GM19099 (cell line): ENCODE results near the gene IFIT1B.

ENCODE experiments used
- POLR2A ChIP-seq: IDR thresholded peaks from 3 replicates; pipeline ENCODE4 v1.6.1; 2011; ENCODE audit warnings: low read depth; ENCODE audit not compliant: insufficient read length; ENCODE audit errors: extremely low read depth

IFIT1B gene, protein sequence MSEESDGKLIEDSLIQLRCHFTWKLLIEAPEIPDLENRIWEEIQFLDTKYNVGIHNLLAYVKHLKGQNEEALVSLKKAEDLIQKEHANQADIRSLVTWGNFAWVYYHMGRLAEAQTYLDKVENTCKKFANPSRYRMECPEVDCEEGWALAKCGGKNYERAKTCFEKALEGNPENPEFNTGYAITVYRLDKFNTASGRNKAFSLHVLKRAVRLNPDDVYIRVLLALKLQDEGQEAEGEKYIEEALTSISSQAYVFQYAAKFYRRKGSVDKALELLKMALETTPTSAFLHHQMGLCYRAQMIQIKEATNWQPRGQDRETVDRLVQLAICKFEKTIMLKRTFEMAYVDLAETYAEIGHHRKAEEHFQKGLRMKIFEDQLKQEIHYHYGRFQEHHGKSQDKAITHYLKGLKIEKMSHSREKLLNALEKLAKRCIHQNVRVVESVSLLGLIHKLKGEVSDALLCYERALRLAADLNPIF

DNA sequence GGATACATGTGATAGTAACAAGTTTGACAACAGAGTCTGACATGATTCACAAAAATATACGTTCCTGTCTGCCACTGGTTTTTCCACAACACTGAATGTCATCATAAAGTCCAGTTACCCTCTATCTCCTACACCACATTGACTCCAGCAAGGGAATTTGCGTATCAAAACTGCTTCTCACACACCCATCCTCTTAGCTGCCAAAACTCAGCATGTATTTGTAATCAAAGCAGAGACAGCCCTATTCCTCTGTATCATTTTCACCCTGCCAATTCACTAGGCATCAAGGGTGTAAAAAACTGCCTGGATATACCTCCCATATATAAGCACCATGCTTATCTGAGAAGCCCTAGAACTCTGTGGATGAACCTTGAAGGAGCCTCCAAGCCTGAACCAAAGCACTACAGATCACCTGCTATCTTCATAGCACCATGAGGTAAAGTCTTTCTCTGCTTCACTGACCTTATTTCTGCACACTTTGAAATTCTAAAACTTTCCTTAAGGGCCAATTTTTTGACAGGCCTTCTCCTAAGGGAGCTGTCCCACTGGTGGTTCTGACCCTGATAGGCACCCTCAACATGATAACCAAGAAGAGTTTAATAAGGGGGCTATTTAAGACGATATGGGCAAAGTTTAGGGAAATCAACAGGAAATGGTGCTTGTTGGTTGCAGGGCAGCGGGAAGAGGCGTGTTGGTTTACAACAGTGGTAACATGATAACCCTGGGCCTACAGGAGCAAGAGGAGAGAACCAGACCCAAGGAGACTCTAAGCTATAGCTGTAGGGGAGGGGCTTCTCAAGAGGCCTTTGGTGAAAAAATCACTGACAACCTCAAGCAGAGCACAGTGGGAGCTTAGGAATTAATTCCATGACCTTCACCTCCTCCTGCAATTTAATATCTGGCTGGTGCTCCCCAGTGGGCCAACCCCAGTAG is at the start of gene IFIT1B:
Gene IFIT1B, plus strand, starts transcription at position 352 of the 933 bp plus-strand sequence. Its CDS starts 80 bp downstream, at position 432.
- TF ChIP-seq POLR2A = no peak

GRCh38 chr10:89329151-89329550 is 48.7 kb upstream of the IFIT1B start:
- no peak for TF ChIP-seq POLR2A

DNA sequence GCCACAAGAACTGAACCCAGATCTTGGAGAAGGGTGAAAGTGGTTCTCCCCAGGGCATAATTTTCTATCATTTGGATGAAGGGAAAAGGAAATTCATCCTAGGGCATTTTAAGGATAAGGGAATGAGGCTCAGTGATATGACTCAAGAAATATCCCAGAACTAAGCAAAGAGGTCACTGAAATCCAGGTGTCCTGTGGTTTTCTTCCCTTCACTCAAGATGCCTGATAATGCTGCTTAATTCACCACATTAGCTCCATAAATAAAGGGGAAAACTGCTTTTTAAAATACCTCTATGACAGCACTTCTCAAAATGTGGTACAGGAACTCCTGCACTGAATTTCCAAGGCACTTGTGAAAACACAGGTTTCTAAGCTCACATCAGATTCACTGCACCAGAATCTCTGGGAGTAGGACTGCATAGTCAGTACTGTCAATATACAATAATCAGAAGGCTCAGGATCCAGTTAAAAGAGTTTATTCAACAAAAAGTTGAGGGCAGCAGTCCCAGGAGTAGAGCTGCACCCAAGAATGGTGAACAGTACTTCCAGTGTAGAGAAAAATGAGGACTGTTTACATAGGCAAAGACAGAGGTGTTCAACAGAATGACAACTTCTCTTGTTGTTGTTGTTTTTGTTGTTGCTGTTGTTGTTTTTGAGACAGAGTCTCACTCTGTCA is 47.2 kb upstream of the IFIT1B start:
- no peak for TF ChIP-seq POLR2A

DNA sequence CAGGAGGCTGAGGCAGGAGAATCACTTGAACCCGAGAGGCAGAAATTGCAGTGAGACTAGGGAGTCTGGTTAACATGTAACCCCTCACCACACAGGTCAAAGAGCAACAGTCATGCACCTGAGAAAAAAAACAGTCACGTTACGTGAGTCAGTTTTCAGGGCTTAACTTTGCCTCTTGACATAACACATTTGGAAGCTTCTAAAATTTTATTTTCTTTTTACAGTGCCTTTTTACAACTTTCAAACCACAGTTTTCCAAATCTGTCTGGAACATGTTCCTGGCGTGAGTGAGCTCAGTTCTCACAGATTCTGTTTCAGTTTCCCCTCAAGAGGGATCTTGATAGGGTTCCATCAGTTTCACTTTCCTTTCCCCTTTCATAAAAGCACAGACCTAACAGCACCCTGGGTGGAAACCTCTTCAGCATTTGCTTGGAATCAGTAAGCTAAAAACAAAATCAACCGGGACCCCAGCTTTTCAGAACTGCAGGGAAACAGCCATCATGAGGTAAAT is 45.7 kb upstream of the IFIT1B start:
- TF ChIP-seq POLR2A = peak; percentile 65

DNA sequence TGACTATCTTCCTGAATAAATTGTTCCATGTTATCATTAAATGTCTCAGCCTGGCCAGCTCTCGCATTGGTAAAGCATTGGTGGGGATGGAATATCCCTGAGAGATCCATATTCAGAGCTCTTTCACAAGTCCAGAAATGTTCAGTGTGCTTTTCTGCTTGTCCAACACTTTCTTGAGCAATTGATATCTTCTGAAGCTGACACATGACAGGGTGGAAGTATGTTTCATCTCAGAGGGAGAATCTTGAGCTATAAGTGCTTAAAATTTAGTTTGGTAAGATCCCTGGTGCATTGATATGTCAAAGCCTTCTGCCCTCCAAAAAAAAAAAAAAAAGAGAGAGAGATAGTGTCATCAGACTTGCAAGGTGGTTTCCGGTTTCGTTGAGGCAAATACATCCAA is 42.6 kb upstream of the IFIT1B start:
- TF ChIP-seq POLR2A = peak; percentile 17

DNA sequence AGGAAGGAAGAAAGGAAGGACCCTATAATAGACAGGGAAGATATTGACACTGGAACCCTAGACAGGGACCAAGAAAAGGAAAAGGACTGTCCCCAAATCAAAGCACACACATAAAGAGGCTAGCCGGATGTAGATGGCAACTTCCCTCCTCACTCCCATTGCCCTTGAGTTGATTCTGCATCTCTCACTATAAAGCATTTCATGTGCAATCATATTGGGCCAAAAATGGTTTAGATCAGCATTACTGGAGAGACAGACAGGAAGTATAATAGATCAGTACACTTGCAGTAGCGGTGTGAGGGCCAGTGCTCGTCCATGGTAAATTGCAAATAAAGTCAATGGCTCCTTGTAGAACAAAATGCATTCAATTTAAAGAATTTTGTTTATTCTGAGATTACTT is 41.6 kb upstream of the IFIT1B start:
- TF ChIP-seq POLR2A = no peak

DNA sequence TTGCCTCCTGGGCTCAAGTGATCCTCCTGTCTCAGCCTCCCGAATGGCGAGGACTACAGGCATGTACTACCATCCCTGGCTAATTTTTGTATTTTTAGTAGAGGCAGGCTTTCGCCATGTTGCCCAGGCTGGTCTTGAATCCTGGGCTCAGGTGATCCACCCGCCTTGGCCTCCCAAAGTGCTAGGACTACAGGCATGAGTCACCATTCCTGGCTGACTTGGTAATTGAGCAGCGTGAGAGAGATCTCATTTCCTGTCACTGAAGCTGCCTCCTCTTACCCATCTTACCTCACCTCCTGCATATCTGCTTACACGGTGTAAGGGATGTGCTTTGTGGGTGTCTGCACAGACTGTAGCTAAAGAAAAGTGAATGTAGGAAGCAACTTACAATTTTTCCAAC is 40.4 kb upstream of the IFIT1B start:
- TF ChIP-seq POLR2A = no peak

GRCh38 chr10:89338713-89339112 is 39.1 kb upstream of the IFIT1B start:
- peak; percentile 11 for TF ChIP-seq POLR2A

GRCh38 chr10:89339875-89340274 is 38.0 kb upstream of the IFIT1B start:
- TF ChIP-seq POLR2A = no peak

- TF ChIP-seq POLR2A = no peak
Measured at GRCh38 chr10:89341649-89342048, 36.2 kb upstream of the IFIT1B start.

- no peak for TF ChIP-seq POLR2A
Measured at GRCh38 chr10:89342206-89342958, 35.5 kb upstream of the IFIT1B start.

DNA sequence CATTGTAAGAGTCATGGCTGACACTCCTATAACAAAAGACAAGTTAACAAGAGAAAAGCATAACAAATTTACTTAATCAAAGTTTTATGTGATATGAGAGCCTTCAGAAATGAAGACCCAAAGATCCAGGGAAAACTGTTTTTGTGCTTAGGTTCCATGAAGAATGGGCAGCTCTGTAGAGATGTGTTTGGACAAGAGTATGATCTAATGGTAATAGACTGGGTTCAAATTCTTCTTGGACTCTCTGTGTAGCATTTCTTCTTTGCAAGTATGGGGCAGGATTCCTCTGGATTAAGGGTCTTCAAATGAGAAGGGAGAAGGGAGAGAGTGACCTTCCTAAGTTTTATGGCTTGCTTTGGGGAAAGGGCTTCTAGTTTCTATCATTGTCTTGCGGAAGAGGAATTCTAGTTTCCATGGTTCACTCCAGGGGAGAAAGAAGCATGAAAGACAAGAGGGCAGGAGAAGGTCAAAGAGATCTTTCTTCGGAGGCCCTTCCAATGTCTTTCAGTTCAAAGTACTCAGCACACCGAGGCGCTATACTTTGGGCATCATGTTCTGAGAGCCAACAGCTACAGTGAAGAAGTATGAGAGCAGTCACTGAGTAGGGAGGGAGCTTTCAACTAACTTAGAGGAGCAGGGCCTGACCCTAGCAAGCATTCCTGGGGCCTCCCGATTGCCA is 34.6 kb upstream of the IFIT1B start:
- TF ChIP-seq POLR2A = no peak

- TF ChIP-seq POLR2A = no peak
Measured at GRCh38 chr10:89344156-89344555, 33.7 kb upstream of the IFIT1B start.
